ENCODE measurements around the gene TRAPPC2B. TPM values are rescaled to one million over a fixed set of nuclear protein-coding genes. Genes with fewer than 3 reads are reported as not detected.
A peak's percentile ranks its signal among the peaks of the same experiment; 100 is the strongest.

TRAPPC2B gene
- total RNA-seq, 1 donor from 2014 or later: 15.7 TPM

GRCh38 chr19:57406516-57407123 is 43.3 kb downstream of the TRAPPC2B start:
- peak; percentile 41 for TF ChIP-seq CTCF (IDR thresholded peaks at IDR 0.05; ENCODE audit: partially characterized antibody, unreplicated experiment)
- no peaks in the 10 kb centered on the region for H3K27me3 Mint-ChIP-seq (ENCODE audit: unreplicated experiment)
- no peaks in the 10 kb centered on the region for H3K9me3 Mint-ChIP-seq (ENCODE audit: unreplicated experiment)
- H3K27ac Mint-ChIP-seq (ENCODE audit: unreplicated experiment): no peak overlapping the region
- DNase-seq: peak; percentile 89
- peaks cover 9% of the 10 kb centered on the region for H3K36me3 Mint-ChIP-seq (ENCODE audit: unreplicated experiment)
- H3K4me3 Mint-ChIP-seq (ENCODE audit: unreplicated experiment): no peak overlapping the region
- H3K4me1 Mint-ChIP-seq (ENCODE audit: low read depth, unreplicated experiment): peaks cover 2% of the 10 kb centered on the region

GRCh38 chr19:57410877-57411671 is 47.7 kb downstream of the TRAPPC2B start, which contains the start of gene ZNF17:
Gene ZNF17, plus strand, starts transcription at chr19:57411161. Its CDS starts 2,455 bp downstream, at chr19:57413616.
- peaks cover 2% of the 10 kb centered on the region for H3K27me3 Mint-ChIP-seq (ENCODE audit: unreplicated experiment)
- H3K27ac Mint-ChIP-seq (ENCODE audit: unreplicated experiment): peak within 1 kb of the TSS; percentile 69
- peak; percentile 91 for DNase-seq
- no peak for TF ChIP-seq CTCF (IDR thresholded peaks at IDR 0.05; ENCODE audit: partially characterized antibody, unreplicated experiment)
- peak within 1 kb of the TSS; percentile 87 for H3K4me3 Mint-ChIP-seq (ENCODE audit: unreplicated experiment)
- peaks cover 1% of the 10 kb centered on the region for H3K9me3 Mint-ChIP-seq (ENCODE audit: unreplicated experiment)
- H3K36me3 Mint-ChIP-seq (ENCODE audit: unreplicated experiment): peaks cover 11% of the 10 kb centered on the region
- peaks cover 5% of the 10 kb centered on the region for H3K4me1 Mint-ChIP-seq (ENCODE audit: low read depth, unreplicated experiment)

Other genes with a start within 250 kb of the TRAPPC2B start
- gene USP29, start 243.6 kb upstream of the TRAPPC2B start, total RNA-seq (ENCODE audit: unreplicated experiment): not detected
- not detected for gene ZIM3, start 218.3 kb upstream of the TRAPPC2B start, total RNA-seq (ENCODE audit: unreplicated experiment)
- gene DUXA, start 196.1 kb upstream of the TRAPPC2B start, total RNA-seq (ENCODE audit: unreplicated experiment): not detected
- 37.8 TPM for gene ZNF264, start 172.1 kb upstream of the TRAPPC2B start, total RNA-seq (ENCODE audit: unreplicated experiment)
- 2.8 TPM for gene AURKC, start 132.5 kb upstream of the TRAPPC2B start, total RNA-seq (ENCODE audit: unreplicated experiment)
- 15.5 TPM for gene ZNF805, start 122.9 kb upstream of the TRAPPC2B start, total RNA-seq (ENCODE audit: unreplicated experiment)
- 62.1 TPM for gene ZNF460, start 83.1 kb upstream of the TRAPPC2B start, total RNA-seq (ENCODE audit: unreplicated experiment)
- 16.7 TPM for gene ZNF543, start 43.1 kb upstream of the TRAPPC2B start, total RNA-seq (ENCODE audit: unreplicated experiment)
- 15.8 TPM for gene ZNF304, start 12.3 kb upstream of the TRAPPC2B start, total RNA-seq (ENCODE audit: unreplicated experiment)
- 9.5 TPM for gene ZNF547, start within 50 bp of the TRAPPC2B start, total RNA-seq (ENCODE audit: unreplicated experiment)
- 35.4 TPM for gene ZNF548, start 26.3 kb downstream of the TRAPPC2B start, total RNA-seq (ENCODE audit: unreplicated experiment)
- gene ZNF17, start 47.6 kb downstream of the TRAPPC2B start, total RNA-seq (ENCODE audit: unreplicated experiment): 21.5 TPM
- gene ZNF749, start 71.8 kb downstream of the TRAPPC2B start, total RNA-seq (ENCODE audit: unreplicated experiment): 23.3 TPM
- gene VN1R1, start 93.6 kb downstream of the TRAPPC2B start, total RNA-seq (ENCODE audit: unreplicated experiment): 2.5 TPM
- 33.2 TPM for gene ZNF772, start 114.0 kb downstream of the TRAPPC2B start, total RNA-seq (ENCODE audit: unreplicated experiment)
- 17.7 TPM for gene ZNF419, start 124.2 kb downstream of the TRAPPC2B start, total RNA-seq (ENCODE audit: unreplicated experiment)
- 13.9 TPM for gene ZNF773, start 136.4 kb downstream of the TRAPPC2B start, total RNA-seq (ENCODE audit: unreplicated experiment)
- 10.8 TPM for gene ZNF549, start 163.8 kb downstream of the TRAPPC2B start, total RNA-seq (ENCODE audit: unreplicated experiment)
- gene ZNF550, start 196.3 kb downstream of the TRAPPC2B start, total RNA-seq (ENCODE audit: unreplicated experiment): 12.9 TPM
- gene ZNF416, start 215.4 kb downstream of the TRAPPC2B start, total RNA-seq (ENCODE audit: unreplicated experiment): 11.2 TPM
- 21.5 TPM for gene ZIK1, start 220.6 kb downstream of the TRAPPC2B start, total RNA-seq (ENCODE audit: unreplicated experiment)
- 4.6 TPM for gene ZNF530, start 236.3 kb downstream of the TRAPPC2B start, total RNA-seq (ENCODE audit: unreplicated experiment)